Gastroesophageal sphincter (tissue), 3 donors: Measurements from ENCODE around the gene VPS36.

Source experiments
- CTCF ChIP-seq, 4 experiments: fragments of 200-600 bp in 2 of 4; fragments of 450-650 bp in 2 of 4; sonication (generic) in 1 of 4; IDR thresholded peaks; one replicate each; pipeline ENCODE4 v1.5.1; 2017 to 2019; ENCODE audit warnings: antibody characterized with exemption in 4 of 4, mild to moderate bottlenecking in 2 of 4, moderate library complexity in 2 of 4
- POLR2A ChIP-seq, 2 donors: fragments of 450-650 bp; IDR thresholded peaks; one replicate each; pipeline ENCODE4 v1.6.1; 2017; ENCODE audit warnings: antibody characterized with exemption in 2 of 2, mild to moderate bottlenecking in 2 of 2, moderate library complexity in 1 of 2
- POLR2AphosphoS5 ChIP-seq: sonication (generic); formaldehyde crosslinking; IDR thresholded peaks from one replicate; pipeline ENCODE4 v1.6.1; 2017; ENCODE audit warnings: antibody characterized with exemption

GRCh38 chr13:52446265-52446664 is 4.2 kb downstream of the VPS36 start:
- TF ChIP-seq CTCF (IDR thresholded peaks at IDR 0.05) (no peak), POLR2AphosphoS5 (peak; percentile 33), POLR2A (IDR thresholded peaks at IDR 0.05) (no peak)
